HG03457 (cell line): ENCODE data around the gene GRB14.

Experiments used
- ATAC-seq: cut with Tn5 transposase; IDR thresholded peaks from one replicate; pipeline ENCODE4 v1.9.1; 2021; ENCODE audit warnings: moderate number of reproducible peaks; ENCODE audit not compliant: unreplicated experiment

GRB14 gene

DNA sequence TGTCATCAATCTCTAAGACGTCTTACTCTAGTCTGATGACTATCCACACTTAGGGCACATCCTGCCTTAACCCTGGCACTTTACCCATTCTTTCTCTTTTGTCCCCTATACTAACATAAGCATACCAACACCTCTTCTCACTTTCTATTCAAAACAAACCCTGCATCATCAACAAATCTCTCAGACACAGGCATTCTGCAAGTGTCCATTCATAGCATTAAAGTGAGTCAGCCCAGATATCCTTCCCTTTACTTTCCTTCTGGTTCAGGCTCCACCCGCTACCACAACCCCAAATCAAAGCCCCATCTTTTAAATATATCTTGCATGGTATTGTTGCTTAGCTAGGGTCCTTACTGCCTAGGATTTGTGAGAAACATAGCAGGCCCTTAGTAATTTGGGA, 3.8 kb downstream of the GRB14 start:
- ATAC-seq: no peak

DNA sequence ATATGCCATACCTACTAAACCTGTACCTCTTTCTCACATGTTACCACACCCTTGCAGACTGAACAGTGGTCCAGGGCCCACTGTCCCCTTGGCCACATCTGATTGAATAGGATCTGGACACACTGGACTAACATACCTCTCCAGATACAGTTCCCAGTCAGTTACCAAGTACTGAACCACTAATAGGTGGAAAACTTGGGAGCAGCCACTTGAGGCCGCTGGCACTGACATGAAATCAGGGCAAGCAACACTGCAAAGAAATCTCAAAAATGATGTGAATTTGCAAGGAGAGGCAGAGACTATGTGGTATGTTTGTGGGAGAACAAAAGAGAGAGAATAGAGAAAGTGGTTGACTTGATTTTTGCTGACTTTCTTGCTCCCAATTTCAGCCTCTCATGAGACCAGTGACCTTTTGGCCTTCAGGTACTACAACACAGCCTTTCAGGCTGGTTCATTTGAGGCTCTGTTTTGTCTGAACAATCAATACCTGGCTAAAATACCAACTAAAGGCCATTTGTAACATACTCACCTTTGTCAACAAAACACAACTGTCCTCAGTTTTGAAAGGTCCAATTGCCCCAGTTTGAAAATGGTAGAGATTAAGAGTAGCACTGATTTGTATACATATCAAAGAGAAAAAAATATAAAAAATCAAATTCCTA, 7.8 kb downstream of the GRB14 start:
- ATAC-seq: no peak

DNA sequence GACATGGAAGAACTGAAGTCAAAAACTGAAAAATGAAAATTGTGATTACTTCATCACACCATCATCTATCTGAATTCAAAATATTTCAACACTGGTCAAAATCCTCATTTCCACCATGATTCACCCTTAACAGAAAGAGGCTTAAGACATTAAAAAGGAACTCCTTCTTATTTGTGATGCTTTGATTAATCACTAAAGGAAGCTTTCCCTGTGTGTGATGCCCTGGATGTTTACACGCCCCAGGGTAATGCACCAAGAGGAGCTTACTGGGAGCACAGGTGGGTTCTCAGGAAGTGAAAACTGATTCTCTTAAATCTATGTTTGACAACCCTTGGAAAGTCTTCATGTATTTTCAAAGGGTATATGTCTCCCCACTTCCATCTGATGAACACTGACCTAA, 11.5 kb downstream of the GRB14 start:
- no peak for ATAC-seq

DNA sequence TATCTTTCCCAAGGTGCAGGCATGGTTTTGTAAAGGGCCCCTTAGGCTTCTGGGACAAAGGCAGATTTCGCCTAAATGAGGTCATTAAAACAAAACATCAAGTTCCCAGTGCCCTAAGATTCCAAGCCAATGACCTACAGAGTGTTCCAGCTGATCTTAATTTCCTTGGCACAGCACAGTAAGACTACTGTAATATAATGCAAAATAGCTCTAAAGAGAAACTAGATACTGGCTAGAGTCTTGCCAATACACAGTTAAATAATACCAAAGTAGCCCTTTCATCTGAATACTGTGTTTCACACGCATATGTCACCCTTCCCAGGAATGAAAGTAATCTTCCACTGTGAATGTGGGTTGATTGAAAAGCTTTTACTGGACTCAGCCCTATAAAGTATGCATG, 14.7 kb downstream of the GRB14 start:
- ATAC-seq: no peak

DNA sequence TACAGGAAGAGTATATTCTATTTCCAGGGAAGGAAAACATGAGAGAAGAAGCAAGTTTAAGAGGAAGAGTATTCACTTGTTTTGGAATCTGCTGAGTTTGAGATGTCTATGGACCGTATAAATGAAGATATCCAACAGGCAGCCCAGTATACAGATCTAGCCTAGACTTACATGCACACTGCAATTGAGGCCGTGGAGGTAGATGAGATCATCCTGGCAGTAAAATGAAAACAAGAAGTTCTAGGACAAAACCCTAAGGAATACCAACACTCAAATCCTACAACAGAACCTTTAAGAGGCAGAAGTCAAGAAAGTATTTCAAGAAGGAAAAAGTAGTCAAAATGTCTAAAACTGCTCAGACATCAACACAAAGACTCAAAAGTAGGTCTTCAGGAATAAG, 16.0 kb downstream of the GRB14 start:
- no peak for ATAC-seq

DNA sequence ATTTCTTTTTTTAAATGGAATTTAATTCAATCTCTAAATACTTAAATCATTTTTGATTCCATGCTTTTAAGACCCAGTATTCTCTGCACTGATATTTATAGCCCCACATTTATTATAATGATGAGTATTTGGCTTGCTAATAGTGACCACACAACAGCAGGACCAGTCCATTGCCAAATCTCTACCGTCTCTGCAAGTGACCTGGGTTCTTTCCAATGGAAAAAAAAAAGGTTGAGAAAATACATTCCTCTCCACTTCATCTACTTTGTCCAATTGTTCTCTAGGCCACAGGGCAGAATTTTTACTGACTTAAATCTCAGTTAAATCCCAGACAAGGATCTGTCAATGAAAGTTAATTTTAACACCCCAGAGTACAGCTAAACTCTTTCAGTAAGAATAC, 20.5 kb downstream of the GRB14 start:
- ATAC-seq: no peak

DNA sequence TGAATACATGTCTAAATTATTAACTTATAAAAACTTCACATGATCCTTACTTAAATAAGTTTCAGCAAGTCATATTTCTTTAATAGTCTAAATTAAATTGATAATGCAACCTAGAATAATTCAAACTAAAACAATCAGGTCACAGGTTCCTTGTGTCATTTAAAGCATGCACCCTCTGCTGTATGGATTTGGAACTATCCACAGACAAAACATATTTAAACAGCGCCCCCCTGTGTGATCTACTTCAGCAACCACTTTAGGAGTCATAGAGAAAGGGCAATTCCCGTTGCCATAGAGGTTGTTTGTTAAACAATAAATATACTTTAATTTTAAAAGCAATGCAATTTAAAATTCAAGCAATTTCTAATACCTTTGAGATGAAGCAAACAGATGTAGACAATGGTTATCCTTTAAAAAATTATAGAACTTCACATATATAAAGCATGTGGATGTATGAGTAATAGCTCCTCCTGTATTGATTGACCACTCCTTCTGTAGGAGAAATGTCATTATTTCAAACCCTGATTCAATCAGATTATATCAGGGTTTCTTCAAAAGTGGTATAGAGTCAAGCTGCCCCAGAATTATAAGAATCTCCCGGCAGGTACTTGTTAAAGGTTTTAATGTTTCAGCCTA, 21.2 kb downstream of the GRB14 start:
- ATAC-seq: peak; percentile 96

DNA sequence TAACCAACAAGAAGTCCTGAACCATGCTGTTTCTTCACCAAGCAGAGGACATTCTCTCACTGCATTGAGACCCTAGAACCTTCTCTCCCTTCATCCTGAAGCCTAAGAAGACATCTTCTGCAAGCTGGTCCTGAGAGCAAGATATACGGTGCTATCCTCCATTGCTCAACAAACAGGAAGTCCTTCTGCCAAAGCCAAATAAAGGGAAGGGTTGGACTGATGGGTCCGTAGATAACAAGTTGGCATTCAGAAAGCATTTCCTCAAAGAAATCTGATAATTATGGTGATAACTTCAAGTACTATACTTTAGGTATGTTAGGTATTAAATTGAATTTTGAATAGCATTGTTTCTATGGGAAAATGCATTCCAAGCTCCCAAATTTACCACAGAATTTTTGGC, 23.3 kb downstream of the GRB14 start:
- no peak for ATAC-seq

DNA sequence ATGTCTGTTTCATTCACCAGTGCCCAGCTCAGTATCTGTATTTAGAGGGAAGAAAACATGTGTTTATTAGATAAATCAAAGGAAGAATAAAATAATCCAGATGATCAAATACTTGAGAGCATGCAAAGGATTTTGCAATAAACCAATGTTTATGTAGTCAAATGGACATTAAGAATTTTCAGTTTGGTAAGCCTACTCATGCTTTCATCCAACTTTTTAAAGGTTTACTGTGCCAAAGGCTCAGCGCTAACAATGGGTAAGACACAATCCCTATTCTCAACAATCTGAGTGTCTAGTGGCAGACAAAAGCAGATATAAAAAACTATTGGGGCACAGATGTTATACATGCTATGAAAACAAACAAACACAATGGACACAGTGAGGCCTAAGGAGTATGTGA, 26.3 kb downstream of the GRB14 start:
- ATAC-seq: no peak

DNA sequence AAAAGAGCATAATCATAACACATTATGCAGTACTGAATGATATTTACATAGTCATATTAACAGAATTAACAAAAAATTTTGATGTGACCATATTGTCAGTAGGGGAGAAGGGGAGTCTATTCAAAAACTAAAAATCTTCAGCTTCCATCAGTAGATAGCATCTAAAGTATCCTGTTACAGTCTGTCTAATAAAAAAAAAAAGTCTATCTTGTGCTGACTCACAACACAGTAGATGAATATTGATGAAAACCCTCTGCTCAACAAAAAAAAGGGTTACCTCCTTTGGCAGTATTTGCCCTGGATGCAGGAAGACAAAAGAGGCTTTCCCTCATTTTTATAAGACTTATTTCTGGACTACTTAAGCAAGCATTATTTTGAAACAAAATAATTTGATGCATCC, 27.3 kb downstream of the GRB14 start:
- no peak for ATAC-seq

DNA sequence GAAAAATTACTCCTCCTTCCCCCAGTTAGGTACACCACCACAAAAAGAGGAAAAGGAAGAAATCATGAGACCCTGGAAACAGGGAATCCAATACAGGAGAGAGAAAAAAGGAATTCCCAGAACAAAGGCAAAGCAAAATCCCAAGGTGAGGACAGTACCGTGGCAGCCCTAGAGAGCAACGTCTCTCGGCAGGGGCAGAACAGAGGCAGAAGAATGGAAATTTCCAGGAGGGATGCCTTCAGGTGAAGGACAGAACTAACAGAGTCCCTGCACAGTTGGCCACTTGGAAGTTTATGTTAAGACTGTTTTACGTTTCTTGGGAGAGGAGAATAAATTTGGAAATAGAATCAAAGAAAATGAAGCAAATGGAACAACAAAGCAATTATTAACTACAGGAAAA, 27.7 kb downstream of the GRB14 start:
- no peak for ATAC-seq

DNA sequence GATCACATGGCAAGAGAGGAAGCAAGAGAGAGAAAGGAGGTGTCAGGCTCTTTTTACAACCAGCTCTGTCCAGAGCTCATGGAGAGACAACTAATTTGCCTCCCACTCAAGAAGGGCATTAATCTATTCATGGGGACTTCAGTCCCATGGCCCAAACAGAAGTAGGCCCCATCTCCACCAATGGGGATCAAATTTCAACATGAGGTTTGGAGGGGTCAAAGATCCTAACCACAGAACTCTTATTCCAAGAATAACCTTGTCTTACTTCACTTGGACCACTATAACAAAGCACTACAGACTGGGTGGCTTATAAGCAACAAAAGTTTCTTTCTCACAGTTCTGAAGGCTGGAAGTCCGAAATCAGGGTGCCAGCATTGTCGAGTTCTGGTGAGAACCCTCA, 31.8 kb downstream of the GRB14 start:
- no peak for ATAC-seq

DNA sequence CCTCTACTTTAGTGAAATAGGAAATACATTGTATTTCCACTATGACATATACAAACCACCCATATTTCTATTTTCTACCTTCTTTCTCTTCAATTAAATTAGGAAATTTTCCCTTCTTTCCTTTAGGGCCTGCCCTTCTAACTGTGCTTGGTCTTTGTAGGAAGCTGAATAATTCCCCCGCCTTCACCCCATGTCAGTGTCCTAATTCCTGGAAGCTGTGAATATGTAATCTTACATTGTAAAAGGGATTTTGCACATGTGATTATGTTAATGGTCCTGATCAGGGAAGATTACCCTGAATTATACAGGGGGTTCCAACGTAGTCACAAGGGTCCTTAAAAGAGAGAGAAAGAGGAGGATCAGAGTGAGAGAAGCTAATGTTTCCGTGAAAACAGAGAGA, 40.2 kb downstream of the GRB14 start:
- ATAC-seq: no peak

DNA sequence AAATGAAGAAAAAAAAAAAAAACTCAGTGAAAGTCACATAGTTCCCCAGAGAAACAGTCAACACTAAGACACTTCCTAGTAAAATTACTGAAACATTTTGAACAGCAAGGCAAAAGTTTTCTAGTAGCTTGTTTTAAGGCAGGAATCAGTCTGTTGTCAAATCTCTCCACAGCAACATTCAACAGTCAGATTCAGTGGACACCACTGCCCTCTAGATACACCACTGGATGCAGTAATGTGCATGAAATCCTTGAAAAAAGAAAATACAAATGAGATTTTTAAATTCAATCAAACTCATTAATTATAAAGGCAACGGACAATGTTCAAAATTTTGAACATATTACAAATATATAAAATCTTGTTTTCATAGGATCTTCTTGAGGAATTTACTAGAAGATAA, 46.4 kb downstream of the GRB14 start:
- ATAC-seq: no peak

DNA sequence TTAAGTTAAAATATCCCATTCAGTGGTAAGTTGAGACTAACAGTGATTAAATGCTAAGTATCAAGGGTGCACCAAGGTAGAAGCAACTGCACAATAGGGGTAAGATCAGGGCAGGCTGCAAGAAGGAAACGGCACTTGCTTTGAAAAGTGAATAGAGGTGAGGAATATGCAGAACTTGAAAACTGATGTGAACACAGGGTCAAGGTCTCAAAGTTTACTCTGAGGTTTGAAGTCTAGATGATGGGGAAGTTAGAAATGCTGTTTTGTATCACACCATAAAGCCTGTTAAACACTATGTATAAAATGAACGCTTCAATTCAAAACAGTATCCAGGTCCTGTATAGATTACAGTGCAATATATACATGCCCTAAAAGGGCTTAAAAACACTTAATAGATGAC, 50.8 kb downstream of the GRB14 start:
- ATAC-seq: no peak

DNA sequence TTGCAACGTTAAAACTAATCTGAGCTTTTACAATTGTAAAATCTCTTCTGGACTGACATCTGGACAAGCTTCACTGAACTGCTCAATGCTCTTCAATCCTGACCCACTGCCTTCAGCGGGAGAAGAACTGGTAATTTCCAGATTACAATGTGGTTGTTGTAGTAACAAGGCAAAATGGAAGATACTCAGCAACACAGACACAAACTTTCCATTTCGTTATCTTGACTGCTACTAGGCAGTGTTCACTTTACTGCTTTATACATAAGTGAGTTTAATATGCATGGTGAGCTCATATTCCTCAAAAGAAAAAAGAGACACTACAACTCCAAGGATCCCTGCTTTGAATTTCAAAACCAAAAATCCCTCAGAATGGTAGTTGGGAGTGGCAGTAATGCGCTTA, 51.9 kb downstream of the GRB14 start:
- ATAC-seq: no peak

DNA sequence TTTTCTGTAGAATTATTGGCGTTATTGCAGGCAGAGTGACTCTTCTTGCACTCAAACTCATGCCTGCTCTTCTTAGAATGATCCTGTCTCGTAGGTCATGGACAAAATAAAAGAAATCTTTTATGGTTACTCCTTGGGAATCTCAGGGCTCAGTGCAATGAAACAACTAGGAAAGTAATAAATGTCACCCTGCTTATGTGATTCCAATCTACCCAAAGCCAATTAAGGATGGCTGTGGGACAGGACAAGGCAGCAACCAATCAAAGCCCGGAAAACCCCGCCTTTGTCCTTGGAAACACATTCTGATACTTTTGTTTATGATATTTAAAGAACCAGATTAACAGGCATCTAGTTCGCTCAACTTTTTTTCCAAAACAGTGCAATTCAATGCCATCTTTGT, 53.0 kb downstream of the GRB14 start:
- no peak for ATAC-seq

DNA sequence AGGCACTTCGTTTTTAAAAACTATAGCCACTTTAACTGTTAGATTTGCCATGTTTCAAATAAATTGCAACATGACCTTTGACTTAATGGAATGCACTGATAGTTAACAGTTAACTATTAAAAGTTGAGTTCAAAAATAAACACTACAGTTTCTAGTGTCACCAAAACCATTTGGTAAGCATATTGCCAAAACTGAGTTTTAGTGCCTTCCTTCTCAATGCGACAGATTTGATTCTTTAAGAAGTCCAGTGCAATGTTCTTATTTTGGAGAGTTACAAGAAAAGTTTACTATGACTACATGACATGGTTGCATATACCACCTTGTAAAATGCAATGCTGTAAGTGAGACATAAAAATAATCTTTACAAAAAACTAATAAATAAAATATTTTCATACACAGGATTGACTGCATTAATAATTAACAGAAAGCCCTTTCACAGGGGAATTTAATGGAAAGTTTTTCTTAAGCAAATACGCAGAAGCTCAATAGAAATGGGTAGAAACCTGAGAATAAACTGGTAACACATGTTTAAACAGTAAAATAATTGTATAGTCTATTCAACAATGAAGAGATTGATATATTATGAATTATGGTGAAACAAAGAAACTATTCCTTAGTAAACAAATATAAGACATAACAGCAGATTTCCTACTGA, 53.8 kb downstream of the GRB14 start:
- ATAC-seq: no peak

DNA sequence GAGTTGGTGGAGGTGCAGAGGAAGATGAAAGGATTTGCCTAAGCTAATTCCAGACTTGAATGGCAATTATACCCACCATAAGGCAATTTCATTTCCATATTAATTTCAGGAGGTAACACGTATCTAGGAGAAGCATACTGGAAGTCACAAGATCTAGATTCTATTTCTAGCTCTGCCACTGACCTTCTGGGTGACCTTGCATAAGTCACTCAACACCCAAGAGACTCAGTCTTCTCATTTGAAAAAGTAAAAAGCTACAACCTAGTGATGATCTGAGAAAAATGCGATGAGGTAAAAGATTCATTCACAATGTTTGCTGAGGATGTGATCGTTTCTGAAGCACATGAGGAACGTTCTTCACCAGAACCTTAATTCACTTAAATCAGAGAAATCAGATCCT, 55.9 kb downstream of the GRB14 start:
- ATAC-seq: no peak

DNA sequence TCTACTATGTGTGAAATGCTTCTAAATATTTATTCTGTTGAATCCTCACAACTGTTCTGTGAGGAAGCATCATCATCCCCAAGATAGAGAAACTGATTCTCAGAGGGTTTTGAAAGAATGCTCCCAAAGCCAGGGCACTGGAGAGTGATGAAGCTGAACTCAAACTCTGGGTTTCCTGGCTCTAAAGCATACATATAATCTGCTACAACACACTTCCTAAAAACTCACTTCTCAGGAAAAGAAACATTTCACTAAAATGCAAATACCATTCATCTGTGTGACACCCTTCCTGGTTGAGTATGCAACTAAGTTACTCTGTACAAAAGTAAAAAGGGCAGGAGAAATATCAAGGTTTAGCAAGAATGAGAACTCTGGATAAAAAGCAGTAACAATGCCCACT, 58.6 kb downstream of the GRB14 start:
- ATAC-seq: no peak

DNA sequence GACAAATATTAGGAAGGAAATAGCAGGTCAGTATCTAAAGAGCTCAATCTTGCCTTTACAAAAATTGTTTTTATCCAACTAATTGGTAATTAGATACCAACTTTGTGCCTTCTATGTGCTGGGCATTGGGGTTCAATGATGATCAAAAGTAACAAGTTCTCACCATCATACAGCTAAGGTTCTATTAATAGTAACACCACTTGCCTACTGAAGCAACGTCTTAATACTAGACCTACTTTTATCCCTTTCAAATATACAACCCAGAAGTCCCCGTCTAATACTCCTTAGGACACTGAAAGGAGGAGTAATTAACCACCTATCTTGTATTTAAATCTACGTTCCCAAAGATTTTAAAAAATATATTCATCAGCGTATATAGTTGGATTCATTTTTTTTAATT, 59.3 kb downstream of the GRB14 start:
- ATAC-seq: no peak

DNA sequence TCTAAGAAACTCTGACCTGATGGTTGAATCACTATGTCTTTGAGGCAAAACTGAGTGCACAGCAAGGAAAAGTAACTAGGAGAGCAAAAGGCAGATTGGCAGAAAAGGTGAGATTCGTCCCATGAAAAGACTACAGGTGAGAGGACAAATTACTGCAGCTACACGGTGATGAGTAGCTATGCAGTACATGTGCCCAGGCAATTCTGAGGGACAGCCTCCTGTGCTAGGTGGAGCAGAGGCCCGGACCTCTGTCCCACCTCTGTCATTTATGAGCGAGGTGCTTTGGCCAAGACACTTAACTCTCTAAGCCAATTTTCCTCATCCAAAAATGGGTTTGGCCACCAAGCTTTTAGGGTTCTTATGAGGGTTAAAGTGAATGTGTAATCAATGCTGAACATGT, 59.9 kb downstream of the GRB14 start:
- no peak for ATAC-seq

DNA sequence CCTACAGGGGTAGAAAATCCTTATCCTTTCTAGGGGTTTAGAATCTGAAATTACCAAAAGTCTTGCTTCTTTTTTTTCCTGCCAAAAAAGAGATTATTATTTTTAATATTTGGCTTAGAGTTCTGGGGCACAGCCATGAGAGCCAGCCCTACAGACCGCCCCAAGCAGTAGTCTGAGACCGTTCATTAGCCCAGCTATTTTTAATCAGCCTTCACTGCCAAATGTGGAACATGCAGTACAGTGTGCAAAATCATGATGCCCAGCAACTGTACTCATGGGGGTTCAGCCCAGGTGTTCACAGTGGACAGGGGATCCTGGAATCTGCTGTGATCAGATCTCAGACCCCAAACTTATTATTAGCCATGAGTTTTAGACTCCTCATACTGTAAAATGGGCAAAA, 60.4 kb downstream of the GRB14 start:
- no peak for ATAC-seq
